ENCODE data around the gene PLA2G15.
A peak's percentile ranks its signal among the peaks of the same experiment; 100 is the strongest.

Gene PLA2G15

DNA sequence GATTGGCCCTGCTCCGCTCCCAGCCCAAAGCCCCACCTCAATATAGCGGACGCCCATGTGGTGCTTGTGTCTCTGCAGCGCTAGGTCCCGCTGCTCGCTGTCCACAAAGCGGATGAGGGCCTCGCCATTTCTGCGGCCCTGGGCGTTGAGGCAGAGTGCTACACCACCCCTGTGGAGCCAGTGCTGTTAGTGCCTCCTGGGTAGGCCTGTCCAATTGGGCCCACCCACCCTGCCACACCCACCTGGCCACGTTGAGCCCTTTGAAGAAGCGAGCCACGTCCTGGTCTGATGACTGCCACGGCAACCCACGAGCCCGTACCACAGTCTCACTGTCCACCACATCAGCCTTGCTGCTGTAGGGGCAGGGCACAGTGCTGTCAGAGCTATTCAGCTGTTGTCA is 12.8 kb upstream of the PLA2G15 start:
- no peak for DNase-seq (ENCODE audit: low spot score)

DNA sequence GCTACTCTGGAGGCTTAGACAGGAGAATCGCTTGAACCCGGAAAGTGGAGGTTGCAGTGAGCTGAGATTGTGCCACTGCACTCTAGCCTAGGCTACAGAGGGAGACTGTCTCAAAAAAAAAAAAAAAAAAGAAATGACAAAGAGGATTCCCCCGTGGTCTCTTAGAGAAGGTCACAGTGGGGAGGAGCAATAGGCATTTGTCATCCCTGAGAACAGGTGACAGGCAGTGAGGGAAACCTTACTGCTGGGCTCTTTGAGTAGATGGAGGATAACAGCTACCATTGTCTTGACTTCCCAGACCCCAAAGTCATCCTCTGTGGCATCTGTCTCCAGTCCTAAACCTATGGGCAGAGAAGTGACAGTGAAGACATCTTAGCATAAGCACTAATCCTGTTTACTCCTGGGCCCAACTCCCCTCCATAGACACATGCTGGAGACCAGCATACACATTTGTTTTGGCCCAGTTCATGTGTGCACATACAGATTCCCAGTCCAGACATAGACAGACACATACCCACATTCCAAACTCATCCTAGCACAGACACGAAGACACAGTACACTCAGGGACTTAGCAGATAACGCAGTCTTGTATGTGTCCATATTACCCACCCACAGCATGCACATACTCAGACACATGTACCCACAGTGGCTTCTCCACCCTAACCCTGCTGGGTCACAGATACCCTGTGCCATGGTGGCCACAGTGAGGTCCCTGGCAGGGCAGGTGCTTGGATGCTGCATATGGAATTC is 11.9 kb upstream of the PLA2G15 start:
- DNase-seq (ENCODE audit: low spot score): no peak

DNA sequence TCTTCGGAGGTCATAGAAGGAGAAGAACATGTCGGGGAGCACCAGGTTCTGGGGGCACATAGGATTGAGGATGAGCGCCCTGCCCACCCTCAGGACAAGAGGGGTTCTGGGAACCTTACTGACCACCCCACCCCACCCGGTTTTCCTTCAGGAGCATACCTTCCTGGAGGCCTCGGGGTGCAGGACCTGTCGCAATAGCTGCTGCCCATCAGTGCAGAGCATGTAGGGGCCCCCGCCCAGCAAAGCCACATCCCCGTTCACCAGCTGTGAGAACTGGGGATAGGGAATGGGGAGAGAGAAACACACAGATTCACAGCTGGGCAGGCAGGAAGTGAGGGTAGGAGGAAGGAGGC is 11.4 kb upstream of the PLA2G15 start:
- DNase-seq (ENCODE audit: low spot score): no peak

GRCh38 chr16:68234188-68235107 is 10.7 kb upstream of the PLA2G15 start:
- no peak for DNase-seq (ENCODE audit: low spot score)

- DNase-seq (ENCODE audit: low spot score): no peak
Measured at GRCh38 chr16:68235108-68235886, 9.9 kb upstream of the PLA2G15 start.

DNA sequence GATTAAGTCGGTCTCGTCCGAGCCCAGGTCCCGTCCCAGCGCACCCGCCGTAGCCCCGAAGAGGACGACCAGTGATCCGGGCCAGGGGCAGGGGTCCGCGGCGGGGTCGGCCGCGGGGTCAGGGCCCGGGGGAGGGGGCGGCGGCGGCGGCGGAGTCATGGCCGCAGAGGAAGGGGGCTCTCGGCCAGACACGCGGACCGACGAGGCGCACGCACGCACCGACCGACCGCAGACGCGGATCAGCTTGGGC is 9.4 kb upstream of the PLA2G15 start, which contains the start of gene ESRP2:
Gene ESRP2, minus strand, starts transcription at position 241 of the 250 bp plus-strand sequence. Its CDS starts 82 bp downstream, at position 159.
- no peak for DNase-seq (ENCODE audit: low spot score)

DNA sequence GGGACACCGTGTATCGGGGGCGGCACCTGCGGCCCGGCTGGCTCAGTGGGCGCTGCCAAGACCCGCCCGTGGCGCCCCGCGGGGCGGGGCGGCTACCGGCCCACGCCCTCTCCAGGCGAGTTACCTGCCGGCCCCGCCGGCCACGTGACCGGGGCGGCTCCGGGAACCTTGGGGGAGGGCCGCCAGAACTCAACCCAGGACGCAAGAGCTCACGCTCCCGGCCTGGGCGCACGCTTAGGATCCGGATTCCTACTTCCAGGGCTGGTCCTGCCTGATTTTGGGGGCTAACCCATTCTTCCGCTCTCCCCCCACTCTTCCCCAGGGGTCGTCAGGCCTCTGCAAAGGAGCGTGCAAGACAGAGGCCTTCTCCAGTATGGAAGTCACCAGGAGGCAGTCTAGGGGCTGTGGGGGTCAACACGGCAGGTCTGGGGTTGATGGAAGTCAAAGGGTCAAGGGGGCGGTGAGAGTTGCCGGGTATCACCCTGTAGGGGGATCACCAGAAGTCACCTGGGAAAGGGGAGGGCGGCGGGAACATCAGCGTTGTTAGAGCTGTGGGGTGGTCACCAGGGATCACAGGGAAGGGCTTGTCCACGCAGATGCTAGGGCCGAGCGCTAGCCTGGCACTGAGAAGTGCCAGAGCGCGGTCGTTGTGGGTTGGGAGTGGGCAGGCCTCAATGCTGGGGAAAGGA is 8.9 kb upstream of the PLA2G15 start:
- peak; percentile 32 for DNase-seq (ENCODE audit: low spot score)

GRCh38 chr16:68236826-68237242 is 8.3 kb upstream of the PLA2G15 start:
- DNase-seq (ENCODE audit: low spot score): no peak

- peak; percentile 90 for DNase-seq (ENCODE audit: low spot score)
Measured at GRCh38 chr16:68237243-68238028, 7.7 kb upstream of the PLA2G15 start.

DNA sequence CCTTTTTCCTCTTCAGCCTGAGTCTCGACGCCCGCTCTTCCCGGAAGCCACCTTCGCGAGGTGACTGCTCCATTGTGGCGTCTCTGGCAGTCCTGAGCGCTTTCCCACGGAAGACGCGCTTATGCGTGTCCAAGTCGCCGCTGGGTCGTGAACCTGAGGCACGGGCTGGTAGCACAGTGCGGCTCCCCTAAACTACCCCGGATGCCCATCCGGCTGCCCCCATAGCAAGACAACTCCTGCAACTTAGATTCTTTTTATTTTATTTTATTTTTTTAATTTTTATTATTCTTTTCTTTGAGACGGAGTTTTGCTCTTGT is 7.2 kb upstream of the PLA2G15 start:
- no peak for DNase-seq (ENCODE audit: low spot score)

DNA sequence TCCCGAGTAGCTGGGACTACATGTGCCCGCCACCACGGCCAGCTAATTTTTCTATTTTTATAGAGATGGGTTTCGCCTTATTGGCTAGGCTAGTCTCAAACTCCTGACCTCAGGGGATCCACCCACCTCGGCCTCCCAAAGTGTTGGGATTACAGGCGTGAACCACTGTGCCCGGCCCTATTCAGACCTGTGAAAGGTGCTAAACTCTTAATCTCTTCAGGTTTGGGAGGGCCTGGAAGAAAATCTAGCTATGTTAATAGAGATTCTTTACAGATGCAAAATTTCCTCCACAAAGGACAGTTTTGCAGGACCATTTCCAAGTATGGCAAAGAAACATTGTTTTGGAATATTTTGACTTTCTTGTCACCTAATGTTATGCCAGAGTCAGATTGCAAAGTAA is 3.1 kb upstream of the PLA2G15 start:
- no peak for DNase-seq (ENCODE audit: low spot score)

- DNase-seq (ENCODE audit: low spot score): no peak
Measured at GRCh38 chr16:68242926-68243858, 2.0 kb upstream of the PLA2G15 start.

- no peak for DNase-seq (ENCODE audit: low spot score)
Measured at GRCh38 chr16:68244481-68244902, 681 bp upstream of the PLA2G15 start.

- no peak for DNase-seq (ENCODE audit: low spot score)
Measured at GRCh38 chr16:68246121-68246520, 948 bp downstream of the PLA2G15 start.

DNA sequence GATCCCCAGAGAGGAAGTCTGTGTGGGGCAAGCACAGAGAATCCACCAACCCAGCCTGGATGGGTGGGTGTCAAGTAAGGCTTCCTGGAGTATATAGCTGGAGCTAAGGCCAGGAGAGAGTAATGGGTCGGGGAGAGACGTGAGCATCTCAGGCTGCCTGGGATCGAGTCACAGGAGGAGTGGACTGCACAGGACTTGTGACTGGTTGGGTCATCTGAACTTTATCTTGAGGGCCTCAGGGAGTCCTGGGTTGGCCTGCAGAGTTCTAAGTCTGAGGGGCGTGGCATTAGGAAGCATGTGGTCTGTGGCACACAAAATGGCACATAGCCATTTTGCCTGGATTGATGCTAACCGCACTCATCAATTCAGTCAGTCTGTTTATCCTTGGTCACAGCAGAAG is 1.5 kb downstream of the PLA2G15 start:
- no peak for DNase-seq (ENCODE audit: low spot score)

DNA sequence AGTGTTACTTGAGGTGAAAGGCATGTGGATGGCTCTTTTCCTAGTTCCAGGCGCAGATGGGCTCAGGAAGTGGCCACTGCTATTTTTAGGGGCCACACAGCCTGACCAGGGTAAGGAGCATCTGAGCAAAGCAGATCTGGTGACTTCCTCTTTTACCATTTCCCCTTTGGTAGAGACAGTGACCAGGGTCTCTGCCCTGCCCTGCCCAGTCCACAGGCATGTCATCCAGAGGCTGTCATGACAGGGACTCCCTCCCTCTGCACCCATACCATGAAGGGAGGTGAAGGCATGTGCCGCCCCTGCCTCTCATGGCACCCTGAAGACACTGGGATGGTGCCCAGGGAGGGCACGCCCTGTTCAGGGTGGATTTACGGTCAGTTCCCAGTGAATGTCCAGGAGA is 2.2 kb downstream of the PLA2G15 start:
- DNase-seq (ENCODE audit: low spot score): no peak

GRCh38 chr16:68247932-68248331 is 2.8 kb downstream of the PLA2G15 start:
- DNase-seq (ENCODE audit: low spot score): no peak

DNA sequence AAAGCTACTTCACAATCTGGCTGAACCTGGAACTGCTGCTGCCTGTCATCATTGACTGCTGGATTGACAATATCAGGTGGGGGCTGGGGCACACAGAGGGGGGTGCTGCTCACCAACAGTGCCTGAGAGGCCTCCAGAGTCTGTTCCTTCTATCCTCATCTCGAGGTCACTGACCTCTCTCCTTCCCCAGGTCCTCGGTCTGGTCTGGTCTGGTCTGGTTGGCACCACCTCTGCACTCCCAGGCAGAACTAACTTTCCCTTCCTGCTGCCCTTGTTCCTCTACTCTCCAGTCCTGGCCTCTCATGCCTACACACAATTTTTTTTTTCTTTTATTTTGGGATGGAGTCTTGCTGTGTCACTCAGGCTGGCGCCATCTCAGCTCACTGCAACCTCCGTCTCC is 4.2 kb downstream of the PLA2G15 start:
- DNase-seq (ENCODE audit: low spot score): no peak

DNA sequence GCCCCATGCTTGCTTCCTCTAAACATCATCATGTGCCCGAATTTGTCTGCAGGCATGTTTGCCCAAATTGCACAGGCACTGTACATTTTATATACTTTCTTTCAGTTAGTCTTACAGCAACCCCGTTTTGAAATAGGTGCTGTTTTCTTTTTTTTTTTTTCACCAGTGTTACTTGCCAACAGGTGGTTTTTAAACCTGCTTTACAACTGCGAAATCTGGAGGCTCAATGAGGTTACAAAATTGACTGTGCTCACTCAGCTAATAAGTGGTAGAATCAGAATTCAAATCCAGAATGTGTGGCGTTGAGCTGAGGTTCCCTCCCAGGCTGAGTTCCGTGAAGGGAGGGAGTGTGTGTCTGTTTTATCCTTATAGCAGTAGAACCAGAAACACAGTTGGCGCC is 5.8 kb downstream of the PLA2G15 start:
- DNase-seq (ENCODE audit: low spot score): no peak

DNA sequence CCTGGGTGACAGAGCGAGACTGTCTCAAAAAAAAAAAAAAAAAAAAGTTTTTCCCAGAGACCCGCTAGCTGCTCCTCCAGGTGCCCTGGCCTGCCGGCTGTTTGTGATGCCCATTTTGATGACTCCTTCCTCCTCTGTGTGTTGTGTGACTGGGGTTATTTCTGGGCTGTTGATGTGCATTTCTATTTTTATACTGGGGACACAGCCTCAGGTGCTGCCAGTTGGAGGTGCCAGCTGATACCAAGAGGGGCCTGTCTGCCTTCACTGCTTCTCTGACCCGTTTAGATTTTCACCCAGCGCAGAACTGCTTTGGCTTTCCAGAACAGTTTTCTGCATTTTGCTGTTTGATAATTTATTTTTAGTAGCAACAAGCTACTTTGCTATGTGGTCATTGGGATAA is 6.7 kb downstream of the PLA2G15 start:
- no peak for DNase-seq (ENCODE audit: low spot score)

All from CD4-positive, alpha-beta T cell treated with Interleukin-6 at 100 ng/mL for 8 hours (primary cell).